Activated CD8-positive, alpha-beta memory T cell treated with anti-CD3 and anti-CD28 coated beads, Interleukin-2, amount 50 U/mL, for 24 hours (primary cell): Measurements from ENCODE around the gene FGD5.

Source experiments
- DNase-seq: peaks from one replicate; pipeline ENCODE4 v3.0.0-alpha.2; 2020; ENCODE audit errors: extremely low read depth

Gene FGD5

DNA sequence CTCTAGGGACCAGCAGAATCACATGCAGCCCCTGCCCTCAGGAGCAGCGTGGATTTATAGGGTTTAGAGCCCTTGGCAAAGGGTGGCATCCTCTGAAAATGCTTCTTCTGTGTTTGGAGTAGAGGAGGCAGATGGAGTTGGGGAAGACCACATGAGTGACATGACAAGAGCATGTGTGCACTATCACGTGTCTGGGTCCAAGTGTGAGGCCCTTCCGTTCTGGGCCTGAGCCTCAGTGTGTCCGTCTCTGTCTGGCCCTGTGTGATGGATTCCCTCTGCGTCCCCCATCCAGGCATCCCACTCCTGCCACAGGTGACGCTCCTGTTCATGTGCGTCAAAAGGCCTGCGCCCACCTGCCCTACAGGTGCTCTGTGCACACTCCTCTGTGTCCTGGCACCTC lies 30.1 kb downstream of the FGD5 start:
- DNase-seq, result no peak

DNA sequence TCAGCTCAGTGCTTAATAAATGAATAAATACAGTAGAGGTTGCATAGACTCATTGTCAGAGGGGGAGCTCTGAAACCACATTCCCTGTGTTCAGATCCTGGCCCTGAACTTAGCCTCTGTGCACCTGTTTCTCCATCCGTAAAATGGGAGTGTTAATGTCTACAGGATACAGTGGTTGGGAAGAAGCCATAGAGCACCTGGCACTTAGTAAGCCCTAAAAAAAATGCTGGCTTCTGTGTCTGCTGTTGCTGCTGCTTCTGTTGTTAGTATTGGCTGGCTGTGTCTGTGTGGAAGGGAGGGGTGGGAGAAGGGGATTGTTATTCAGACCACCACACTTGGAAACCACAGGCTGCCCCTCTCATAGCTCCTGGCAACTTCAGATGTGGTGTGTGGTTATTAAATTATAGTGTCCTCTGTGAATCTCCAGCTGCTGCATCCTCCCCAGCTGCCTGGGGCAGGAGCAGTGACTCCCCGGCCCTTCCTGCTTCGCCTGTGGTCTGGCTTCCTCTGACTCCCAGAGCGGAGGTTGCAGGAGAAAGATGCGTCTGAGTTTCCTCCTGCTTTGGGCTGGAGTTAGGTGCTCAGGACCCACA lies 31.0 kb downstream of the FGD5 start:
- DNase-seq, result no peak

DNA sequence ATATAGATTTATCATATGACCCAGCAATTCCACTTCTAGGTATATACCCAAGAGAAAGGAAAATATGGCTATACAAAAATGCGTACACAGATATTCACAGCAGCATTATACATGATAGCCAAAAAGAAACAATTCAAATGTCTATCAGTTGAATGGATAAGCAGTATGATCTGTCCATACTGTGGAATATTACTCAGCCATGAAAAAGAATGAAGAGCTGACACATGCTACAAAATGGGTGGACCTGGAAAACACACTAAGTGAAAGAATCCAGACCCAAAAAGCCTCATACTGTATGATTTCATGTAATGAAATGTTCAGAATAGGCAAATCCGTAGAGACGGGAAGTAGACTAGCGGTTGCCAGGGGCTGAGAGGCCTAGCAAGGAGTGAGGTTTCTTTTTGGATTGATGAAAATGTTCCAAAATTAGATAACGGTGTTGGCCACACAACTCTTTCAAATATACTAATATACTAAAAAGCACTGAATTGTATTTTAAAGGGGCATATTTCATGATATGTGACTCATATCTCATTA lies 33.4 kb downstream of the FGD5 start:
- DNase-seq, result no peak

DNA sequence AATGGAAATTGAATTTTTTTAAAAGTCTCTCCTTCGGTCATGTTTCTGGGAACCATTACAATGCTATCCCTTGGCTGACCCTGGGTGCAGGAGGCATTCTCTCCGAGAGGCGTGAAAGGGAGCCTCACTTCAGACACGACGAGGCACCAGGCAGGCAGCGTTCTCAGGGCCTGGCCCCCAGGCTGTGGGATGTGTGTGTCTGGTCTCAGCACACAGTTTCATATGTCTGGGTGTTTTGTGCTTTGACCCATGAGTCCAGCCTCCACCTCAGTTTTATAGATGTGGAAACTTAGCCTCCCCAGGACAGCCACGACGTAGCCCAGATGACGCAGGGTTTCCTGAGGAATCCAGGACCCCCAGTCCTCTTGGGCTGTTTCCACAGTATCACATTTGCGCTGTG lies 34.0 kb downstream of the FGD5 start:
- no peak for DNase-seq

DNA sequence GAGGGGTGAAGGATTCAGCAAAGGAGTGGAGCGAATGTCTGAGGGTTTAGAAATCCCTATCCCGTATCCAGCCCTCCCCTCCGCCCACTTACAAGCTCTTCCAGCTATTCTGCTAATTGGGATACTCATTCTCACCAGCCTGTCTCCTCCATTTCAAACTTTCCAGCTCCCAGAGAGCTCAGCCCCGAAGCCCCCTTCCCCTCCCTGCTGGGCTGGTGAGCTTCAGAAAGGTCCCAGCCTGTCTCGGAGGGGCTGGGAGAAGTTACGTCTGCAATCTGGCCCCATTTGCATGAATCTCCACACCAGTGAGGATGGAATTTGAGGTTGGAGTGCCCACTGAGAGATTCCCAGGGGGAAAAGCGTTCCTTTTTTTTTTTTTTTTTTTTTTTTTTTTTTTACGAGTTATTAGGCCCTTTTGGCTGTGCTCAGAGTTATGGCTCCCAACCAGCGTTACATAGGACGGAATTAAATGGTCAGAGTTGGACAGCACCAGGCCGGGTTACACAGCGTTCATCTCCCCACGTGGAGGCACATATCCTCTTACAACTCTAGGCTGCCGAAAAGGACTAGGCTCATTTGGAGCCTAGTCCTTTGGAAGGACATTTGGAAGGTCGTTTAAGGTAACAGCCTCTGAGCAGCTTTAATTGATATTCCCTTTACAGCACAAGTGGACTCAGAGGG lies 34.6 kb downstream of the FGD5 start:
- no peak for DNase-seq

DNA sequence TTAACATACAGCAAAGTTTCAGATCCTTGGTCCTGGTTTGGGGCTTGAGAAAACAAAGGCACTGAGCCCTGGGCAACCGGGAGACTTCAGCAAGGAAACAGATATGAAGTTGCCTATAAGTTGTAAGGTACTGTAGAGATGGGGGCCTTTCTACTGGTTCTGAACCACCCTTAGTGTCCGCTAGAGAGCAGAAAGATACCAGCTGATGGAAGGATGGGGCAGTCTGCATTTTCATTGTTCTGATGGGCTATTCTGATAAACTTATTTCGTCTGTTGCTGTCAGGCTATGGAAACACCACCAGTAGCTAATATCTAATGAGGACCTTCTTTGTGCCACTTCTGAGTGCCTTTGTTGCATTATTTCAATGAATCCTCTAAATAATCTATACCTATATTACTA lies 38.7 kb downstream of the FGD5 start:
- no peak for DNase-seq

DNA sequence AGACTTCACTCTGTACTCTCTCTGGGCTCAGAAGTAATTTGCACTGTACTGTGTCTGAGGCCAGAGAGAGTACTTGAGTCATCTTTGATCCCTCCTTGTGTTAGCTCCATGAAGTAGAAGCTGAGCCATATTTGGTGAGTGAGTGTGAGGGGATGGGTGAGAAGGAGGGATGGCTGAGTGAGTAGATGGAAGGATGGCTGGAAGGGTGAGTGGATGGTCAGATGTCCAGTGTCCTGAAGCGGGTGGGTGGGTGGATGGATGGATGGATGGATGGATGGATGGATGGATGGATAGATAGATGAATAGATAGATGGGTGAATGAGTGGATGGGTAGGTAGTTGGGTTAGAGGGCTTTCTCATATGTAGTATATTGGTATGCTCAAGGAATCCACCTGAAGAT lies 39.3 kb downstream of the FGD5 start:
- no peak for DNase-seq

DNA sequence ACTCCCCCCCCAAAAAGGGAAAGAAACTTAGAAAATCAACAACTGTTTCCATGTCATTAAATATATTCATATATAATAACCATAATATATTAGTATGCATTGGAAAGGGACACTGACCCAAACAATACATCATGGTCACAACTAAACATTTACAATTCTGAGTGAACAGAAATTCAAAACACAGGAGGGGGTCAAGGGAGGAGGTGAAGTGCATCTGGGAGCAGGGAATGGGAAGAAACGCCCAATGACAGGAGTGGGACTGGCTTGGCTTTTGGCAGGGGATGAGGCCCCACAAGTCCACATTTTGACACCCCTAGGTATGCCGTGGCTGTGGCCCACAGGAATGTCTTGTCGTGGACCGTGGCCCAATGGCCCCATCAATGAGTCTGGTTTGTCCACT lies 41.1 kb downstream of the FGD5 start:
- no peak for DNase-seq

DNA sequence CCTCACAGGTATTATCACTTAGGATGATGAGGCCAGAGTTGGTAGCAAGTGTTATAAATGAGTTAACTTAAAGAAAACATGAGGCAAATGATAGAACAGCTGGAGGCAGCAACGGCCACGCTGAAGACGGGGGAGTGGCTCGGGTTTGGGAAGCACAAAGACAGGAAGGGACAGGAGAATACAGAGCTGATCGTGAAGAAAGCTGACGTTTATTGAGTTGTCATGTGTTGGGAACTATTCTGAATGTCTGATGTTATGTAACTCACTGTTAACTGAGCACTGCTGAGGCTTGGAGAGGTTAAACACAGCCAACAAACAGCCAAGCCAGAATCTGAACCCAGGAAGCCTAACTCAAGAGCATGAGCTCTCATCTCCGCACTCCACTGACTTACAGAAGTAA lies 42.3 kb downstream of the FGD5 start:
- no peak for DNase-seq

DNA sequence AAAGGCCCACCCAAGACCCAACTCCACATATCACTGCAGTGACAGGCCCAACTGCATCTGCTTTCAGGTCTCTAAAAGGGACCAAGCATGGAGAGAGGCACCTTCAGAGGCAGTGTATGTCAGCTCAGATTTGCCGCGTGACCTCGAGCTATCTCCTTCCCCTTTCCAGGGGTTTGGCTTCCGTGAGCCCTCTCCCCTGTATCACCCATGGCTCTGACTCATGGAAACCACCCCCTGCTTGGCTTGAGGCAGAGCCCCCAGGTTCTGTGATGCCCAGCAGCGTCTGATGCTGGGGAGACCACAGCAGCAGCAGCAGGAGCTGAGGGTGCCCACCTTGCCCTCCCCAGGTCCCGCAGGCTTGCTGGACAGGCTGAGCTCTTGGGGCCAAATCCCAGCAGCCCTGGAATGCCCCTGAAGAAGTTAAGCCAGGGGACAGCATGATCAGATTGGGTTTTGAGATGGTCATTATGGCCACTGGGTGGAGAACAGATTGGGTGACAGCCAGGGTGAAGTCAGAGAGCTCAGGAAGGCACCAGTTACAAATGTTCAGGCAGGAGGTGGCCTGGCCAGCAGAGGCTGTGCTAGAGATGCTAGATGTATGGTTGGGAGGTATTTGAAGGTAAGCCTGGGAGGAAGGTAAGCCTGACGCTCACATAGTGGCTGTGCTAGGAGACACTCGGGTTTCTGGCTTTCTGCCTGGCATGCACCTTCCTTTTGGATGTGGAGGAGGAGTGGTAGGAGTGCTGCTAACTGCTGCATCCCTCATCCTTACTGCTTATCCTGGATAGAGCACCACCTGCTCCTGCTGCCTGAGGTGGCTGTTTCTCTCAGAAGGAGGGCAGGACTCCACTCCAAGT lies 42.9 kb downstream of the FGD5 start:
- no peak for DNase-seq

DNA sequence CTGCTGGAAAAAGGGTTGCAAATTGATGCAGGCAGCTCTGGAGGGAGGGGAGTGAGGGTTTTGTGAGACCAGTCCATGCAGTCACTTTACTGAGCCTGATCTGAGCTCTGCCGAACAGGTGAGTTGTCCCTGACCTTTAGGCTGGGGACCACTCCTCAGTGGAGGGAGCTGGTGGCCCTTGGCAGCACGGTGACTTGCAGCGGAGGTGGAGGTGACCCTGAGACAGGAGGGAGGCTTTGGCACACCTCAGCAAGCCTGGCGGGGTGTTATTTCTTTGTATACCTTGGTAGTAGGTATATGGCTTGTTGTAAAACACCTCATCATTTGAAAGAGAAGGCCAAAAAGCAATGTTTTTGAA lies 43.5 kb downstream of the FGD5 start:
- no peak for DNase-seq

DNA sequence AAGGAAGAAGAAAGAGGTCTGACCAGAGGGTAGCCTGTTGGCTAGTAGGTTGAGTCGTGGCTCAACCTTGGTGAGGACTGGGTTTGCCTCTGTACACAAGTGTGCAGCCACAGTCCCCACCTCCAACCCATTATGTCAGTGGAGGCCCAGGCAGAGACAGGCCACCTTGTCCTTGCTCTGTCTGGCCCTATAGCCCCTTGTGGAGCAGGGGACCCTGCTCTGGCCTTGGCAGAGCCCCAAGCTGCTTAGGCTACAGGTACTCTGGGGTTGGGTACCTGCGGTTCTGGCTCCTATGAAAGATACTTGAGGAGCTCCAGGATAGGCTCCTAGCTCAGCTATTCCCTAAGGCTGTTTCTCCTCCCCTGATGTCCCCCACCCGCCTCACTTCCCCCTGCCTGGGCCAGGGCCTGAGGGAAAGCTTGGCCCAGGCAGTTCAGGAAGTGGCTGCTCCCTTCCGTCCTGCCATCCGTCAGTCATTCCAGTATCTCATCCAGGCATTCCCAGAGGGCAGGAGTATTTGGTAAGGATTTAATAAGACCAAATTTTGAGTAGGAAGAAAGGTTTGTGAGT lies 44.0 kb downstream of the FGD5 start:
- no peak for DNase-seq

DNA sequence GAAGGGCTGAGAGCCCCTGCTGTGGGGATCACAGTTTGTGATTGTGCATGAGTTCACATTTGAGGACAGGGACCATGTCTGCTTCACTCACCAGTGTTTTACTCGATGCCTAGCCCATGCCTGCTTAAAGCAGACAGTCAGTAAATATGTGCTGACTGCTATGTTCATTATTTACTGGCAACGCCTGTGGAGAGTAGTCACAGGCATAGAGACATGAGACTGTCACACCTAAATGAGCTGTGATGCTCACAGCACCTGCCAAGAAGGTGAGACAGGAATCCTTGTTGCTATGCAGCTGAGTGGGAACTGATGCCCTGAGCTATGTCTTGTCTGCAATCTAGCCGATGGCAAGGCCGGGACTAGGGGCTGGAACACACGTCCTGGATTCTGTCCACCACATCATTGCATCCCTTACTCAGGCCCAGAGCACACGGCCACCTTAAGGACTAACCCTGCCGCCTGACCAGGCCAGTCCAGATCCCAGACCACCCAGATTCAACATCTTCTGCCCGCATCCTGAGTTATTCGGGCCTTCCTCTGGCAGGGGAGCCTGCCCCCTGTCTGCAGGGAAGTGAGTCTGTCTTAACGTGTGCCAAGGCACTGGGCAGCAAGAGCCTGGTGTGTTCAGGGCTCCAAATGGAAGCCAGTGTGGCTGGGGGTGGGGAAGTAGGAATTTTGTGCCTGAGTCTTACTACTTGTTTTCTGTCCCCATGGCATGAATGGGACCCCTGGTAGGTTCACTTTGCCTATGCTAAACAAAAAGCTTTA lies 44.8 kb downstream of the FGD5 start:
- DNase-seq, result no peak

DNA sequence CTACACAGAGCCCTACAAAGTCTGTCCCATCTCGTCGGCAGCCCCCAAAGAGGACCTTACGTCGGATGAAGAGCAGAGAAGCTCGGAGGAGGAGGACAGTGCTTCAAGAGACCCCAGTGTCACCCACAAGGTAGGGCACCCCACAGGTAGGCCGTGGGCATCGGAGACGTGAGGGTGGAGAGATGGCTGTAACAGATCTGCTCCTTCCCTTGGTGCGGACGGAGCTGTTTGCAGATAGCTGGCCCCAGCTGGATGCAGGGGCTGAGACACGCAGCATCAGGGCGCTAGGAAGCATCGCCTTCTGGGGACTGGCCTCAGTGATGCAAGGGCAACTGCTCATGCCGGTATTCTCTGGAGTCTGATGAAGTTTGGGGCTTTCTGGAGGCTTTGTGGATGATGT lies 45.4 kb downstream of the FGD5 start:
- DNase-seq, result no peak

DNA sequence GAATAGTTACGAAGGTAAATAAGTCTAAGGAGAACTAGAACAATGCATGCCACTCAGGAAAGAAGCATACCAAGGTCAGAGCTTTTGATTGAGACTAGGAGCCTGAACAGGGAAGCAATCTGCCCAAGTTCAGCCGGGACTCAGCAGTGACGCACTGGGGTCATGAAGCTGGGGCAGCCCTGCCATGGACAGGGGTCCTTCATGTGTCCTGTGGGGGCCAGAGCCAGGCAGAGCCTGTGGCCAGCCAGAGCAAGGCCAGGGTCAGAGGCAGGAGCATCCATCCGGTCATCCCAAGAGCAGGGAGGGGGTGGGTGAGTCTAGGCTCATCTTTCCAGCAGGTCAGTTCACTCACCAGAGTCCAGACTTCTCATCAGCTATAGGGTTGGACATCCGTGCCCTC lies 47.9 kb downstream of the FGD5 start:
- DNase-seq, result no peak

DNA sequence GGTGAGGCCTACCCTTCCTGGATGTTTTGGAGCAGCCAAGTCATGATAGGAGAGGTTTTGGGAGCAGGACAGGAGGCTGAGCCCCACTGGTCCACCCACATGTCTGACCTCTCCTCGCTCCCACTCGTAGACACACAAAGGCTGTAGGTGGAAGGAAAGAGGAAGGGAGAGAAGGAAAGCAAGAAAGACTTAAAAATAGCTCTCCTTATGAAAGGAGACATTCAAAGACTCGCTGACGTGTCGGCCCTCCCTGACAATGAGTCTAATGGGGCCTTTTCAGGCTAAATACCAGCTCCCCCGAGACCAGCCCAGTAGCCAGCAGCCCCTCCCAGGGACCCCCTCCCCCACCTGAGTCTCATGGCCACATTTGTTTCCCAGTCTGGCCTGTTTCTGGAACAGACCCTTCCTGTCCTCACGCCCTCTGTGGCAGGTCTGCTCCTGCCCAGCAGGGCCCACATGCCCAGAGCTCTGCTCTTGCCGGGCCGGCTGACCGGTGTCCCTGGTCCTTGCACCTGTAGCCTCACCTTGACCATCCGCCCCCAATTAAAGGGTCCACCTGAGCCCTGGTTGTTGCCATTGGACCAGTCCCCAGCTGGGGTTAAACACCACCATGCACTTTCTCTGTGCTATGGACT lies 49.3 kb downstream of the FGD5 start:
- DNase-seq, result no peak

DNA sequence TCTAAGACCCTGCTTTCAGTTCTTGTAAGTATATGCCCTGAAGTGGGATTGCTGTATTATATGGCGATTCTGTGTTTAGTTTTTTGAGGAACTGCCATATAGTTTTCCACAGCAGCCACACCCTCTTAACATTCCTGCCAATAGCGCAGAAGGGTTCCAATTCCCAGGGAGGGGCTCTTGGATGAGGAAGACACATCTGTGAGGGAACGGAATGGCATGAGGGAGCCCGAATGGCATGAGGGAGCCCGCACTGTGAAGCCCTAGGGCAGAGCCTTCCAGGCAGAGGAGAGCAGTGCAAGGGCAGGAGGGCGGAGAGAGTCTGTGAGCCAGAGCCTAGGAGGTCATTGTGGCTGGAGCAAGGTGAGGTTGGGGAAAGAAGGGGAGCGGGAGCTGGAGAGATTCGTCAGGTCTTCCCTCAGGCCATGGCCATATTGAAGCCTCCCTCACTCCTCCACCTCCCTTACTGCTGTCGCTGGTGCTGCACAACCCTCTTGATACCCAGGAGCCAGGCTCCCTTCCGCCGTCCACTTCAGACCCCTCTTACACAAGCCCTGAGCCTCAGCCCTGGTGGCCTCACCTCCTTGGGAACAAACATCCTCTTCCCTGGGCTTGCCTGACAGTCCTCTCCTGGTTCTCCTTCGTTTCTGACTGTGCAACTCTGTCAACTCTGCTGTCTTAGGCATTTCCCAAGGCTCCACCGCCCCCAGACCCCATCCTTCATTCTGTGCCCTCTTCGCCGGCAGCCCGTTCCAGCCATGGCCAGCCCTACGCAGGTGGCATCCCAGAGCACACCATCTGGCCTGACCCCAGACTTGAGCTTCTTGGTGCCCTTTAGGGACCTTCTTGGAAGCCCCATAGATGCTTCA lies 51.4 kb downstream of the FGD5 start:
- DNase-seq, result no peak

DNA sequence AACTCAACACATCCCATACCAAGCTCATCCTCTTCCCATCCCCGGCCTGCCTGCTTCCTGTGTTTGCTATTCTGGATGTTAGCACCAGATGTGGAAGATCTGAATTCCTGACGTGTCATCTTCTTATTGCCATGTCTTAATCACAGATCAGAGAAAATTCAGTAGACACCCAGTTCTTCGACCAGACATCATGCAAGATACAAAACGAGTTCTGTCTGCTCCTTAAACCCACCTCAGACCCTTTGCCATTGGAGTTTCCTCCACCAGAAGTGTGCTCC lies 52.0 kb downstream of the FGD5 start:
- no peak for DNase-seq

DNA sequence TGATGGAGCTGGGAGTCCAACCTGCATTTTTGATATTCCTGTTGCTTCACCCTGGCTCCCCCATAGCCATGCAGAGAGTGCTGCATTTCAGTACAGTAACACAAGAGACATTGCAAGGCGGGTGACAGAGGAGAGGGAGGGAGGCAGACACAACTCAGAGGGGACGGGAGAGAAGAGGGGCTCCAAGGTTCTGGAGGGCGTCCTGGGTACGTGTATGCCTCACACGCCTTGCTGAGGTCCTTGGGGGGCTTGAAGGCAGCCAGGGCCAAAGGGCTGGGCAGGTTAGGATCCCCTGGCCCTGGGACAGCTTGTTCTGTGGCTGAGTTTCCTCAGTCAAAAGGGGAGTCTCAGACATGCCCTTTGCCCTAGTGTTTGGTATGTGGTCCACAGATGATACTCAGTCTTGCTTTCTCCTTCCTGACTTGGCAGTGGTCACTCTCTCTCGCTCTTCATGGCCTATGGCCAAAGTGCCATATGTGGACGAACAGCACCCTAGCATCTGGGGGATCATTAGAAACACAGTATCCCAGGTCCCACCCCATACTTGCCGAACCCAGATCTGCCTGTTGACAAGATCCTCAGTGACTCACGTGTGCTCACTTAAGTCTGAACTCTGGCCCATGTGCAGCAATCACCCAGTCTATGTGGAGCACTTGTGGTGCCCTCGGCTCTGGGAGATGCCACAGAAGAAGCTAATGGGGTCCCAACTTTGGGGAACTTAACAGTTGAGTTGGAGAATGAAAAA lies 52.9 kb downstream of the FGD5 start:
- DNase-seq, result no peak

DNA sequence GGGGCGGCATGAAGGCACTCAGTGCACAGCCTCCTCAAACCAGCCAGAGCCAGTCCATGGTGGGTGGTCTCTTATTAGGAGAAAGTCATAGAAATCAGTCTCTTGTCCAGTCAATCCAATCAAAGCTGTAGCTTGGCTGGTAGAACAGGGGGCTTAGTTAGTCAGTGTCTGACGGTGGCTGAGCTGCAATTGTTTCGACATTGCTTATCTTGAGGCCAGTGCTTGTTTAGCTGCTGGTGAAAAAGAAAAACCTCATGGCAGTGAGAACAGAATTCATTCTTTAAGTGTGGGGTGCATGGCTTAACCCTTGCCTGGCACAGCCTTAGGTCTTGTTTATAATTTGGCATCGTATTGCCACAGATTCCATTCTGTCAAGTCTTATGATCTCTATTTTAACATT lies 53.9 kb downstream of the FGD5 start:
- no peak for DNase-seq
